ENCODE results near the gene FOXRED1.

The FOXRED1 gene

DNA sequence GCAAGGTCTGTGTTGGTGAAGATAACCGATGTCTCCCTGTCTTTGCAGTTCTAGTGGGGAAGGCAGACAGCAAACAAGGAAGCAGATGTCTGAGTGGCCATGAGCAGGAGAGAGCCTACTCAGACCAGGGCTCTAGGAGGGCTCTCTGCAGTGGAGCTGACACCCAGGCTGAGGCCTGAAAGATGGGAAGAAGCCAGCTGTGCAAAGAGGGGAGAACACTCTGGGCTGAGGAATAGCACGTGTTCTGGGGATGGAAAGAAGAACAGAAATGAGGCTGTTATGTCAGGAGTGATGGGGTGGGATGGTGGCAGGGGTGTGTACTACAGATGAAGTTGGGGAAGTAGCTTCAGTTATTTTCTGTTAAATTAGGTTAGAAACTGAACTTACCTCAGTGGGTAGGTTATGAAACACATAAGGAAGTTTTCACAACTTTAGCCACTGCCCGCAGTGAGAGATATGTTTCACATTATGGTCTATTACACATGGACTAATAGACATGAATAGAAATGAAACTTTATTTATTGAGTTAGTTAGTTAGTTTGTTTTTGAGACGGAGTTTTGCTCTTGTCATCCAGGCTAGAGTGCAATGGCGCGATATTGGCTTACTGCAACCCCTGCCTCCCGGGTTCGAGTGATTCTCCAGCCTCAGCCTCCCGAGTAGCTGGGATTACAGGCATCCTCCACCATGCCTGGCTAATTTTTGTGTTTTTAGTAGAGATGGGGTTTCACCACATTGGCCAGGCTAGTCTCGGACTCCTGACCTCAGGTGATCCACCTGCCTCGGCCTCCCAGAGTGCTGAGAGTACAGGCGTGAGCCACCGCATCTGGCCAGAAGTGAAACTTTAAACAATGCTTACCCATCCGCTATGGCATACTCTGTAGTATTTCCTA is 42.7 kb downstream of the FOXRED1 start:
- DNase-seq (ENCODE audit: low read depth in 2 of 2), result no peak

DNA sequence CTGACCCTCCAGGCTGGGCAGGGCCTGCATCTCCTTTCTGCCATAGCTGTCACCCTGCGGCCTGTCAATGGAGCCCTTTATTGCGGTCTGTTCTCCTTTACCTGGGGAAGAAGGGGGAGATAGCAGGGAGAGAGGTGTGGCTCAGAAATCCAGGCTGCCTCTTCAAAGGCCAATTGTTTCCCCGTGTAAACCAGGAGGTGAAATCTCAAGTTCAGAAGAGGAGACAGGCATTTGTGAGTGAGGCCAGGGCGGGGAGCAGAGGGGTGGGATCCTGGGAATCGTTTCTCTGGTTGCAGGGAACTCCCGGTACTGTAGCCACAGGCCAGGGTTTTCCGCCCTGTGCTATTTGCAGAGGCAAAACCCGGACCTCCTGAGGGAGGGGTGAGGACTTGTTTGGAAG is 44.0 kb downstream of the FOXRED1 start:
- no peak for DNase-seq (ENCODE audit: low read depth in 2 of 2)

DNA sequence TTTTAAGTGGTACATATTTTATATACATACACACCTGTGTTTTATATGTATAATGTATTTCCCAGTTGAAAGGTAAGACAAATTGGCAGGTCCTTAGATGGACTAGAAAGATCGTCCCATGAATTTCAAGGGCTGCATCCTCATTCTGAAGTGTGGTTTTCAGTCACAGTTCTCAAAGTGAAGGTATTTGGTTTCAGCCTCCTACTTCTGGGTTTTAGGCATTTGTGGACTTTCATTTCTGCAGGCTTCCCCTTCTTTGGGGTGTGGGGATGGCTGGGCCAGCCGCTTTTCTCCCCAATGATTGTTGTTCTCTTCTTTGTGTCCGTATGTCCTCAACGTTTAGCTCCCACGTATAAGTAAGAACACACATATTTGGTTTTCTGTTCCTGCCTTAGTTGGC is 44.9 kb downstream of the FOXRED1 start:
- no peak for DNase-seq (ENCODE audit: low read depth in 2 of 2)

DNA sequence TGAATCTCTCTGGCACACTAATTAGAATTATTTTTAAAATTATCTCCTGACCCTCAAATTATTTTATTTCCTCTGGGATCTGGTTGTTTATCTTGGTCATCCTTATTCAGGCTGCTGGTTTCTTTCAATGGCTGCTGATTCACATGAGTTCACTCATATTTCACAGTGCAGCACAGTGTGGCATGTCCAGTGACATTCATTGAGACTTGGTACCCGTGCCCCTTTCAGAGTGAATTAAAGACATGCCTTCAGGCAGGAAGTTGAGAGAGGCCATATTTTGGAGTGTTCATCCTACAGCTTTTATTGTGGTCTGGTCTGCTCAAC is 48.4 kb downstream of the FOXRED1 start:
- DNase-seq (ENCODE audit: low read depth in 2 of 2), result no peak

DNA sequence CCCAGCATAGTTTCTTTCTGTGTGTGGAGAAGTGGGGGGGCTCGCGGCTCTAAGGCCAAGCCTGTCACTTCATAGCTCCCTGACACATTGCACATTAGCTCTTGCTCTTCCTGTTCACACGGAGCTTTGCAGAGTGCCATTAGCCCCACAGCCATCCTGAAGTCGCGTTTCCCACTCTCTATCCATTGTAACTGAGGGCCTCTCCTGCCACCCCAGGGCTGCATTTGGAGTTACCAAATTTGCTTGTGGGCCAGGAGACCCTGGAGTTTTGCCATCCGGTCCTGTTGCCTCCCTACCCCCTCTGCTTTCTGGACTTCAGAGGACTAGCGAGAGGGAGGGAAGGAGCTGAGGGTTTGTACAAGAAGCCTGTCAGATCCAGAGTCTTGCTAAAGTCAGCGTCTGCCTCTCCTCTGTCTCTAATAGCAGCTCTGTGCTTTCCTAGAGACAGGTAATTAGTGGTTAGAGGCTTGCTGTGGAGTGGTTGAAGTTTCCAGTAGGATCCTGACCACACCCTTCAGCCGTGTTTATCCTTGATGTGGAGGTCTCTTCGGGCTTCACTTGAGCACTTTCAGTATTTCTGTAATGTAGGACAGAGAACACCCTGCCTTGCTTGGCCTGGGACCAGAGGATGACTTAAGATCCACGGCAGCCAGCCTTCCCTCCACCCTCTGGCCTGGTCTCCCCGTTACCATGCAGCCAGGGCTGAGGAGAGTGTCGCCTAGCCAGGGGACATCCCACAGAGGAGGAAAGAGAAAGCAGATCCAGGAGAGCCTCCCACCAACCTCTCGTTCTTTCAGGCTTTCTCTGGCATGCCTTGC is 49.0 kb downstream of the FOXRED1 start:
- no peak for DNase-seq (ENCODE audit: low read depth in 2 of 2)

DNA sequence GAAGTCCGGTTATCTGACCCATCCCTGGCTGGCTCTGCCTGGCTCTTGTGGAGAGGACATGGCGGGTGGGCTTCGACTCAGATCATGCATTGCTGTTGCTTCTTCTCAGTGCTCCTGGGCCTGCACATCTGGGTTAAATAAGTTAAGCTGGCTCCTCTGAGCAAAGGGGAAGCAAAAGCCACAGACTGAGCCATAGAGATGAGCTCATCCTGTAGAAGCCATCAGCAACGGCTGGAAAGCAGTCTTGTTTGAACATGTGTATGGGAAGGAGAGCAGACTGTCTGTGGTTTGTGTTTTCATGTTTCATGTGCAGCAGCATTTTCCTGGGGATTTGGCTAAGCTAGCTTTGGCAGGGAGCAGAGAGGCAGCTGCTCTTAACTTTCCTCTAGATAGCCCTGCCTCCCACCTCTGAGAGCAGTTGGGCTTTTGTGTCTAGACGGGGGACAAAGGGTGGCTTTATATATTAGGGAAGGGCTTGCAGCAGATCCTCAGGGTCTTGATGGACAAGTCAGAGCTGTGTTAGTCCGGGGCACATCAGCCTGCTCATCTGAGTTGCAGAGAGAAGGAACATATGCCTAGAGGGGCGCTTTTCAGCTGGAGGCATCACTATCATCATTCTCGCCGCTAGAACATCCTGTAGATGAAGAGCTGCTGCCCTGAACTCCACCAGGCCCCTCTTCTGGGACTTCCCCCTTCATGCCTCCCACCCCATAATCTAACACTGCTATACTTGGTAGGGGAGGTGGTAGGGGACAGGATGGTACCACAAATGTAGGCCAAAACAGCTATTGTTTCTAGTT is 49.8 kb downstream of the FOXRED1 start:
- no peak for DNase-seq (ENCODE audit: low read depth in 2 of 2)

DNA sequence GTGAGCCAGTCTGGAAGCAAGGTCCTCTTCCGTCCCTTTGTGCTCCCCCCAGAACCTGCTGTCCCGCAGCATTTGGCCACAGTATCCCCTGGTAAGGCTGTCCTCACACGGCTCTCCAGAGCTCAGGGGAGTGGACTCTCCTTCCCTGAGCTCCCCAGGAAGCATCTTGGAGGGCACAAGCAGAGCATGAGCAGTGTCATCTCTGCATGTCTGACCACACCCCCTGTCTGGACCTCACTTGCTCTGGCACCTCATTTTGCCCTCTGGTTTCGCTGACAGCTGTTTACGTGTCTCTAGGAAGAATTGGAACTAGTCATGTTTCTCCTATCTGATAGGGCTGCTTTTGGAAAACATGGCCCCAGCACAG is 50.4 kb downstream of the FOXRED1 start:
- DNase-seq (ENCODE audit: low read depth in 2 of 2), result no peak

DNA sequence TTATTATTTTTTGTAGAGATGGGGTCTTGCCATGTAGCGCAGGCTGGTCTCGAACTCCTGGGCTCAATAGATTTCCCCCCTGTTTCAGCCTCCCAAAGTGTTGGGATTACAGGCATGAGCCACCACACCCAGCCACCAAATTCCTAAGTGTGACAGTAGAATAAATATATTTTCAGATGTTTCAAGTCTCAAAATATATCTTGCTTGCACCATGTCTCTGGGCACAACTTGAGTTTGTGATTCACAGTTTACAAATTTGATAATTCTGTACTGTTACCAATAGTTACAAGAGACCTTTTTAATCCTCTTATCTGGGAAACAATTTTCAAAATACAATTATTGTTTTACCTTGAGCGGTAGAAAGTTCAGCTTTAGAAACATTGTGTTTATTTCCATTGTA is 54.0 kb downstream of the FOXRED1 start:
- DNase-seq (ENCODE audit: low read depth in 2 of 2), result no peak

DNA sequence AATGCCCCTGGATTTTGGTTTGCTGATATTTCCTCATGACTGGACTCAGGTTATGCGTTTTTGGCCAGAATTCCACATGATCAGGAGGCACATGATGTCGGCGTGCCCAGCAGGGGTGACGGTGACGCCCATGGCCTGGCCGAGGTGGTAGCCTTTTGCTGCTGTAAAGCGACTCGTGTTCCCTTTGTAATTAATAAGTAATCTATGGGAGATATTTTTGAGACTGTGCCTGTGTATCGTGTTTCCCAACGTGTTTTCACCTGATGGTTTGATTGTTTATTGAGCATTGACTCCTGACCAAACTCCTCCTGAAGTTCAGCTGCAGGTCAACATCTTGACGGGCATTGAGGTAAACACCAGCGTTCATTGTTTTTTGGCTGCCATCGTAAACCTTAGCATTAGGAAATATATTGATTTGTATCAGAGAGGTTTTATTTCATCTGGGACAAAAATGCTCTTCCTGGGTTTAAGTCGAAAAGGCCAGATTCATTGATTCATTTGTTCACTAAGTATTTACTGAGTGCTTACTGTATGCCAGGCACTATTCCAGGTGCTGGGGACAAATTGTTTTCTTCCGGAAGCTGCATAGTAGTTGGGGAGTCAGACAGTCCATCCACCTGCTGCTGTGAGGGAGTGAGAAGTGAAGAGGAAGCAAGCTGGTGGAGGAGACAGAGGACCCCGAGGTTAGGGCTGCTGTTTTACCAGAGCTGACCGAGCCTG is 58.5 kb downstream of the FOXRED1 start:
- no peak for DNase-seq (ENCODE audit: low read depth in 2 of 2)
